ENCODE results near the gene PCYT1A. TPM values are rescaled to one million over a fixed set of nuclear protein-coding genes. Genes with fewer than 3 reads are reported as not detected.
"Not testable (repeated sequence)": the region's sequence is repeated elsewhere in the genome, so short reads cannot be mapped to it uniquely, and the experiment has no call there.

Gene PCYT1A
- total RNA-seq, 1 donor, result 86.1 TPM

- DNase-seq (ENCODE audit: insufficient read length, low spot score, missing footprints), result no peak
- Histone ChIP-seq H3K36me3 (ENCODE audit: insufficient read depth, low read length) (no peaks in the 10 kb centered on the region), H3K4me2 (ENCODE audit: insufficient read depth, low read length) (no peak within 1 kb of the TSS), H3K4me3 (ENCODE audit: insufficient read depth, low read length) (no peak within 1 kb of the TSS), H3K27me3 (ENCODE audit: insufficient read depth, low read length) (peaks cover 9% of the 10 kb centered on the region), H3K4me1 (ENCODE audit: insufficient read depth, low read length) (peaks cover 2% of the 10 kb centered on the region), H4K20me1 (ENCODE audit: insufficient read depth, low read length) (no peaks in the 10 kb centered on the region), H3K27ac (ENCODE audit: low read depth, low read length) (no peak within 1 kb of the TSS), H2AFZ (ENCODE audit: low read length) (no peak within 1 kb of the TSS), H3K9me3 (ENCODE audit: low read depth, low read length) (no peaks in the 10 kb centered on the region), H3K79me2 (ENCODE audit: insufficient read depth, low read length) (no peaks in the 10 kb centered on the region)
- TF ChIP-seq CTCF (IDR thresholded peaks at IDR 0.05; ENCODE audit: extremely low read depth, low read depth, low read length), result no peak
Observed at GRCh38 chr3:196210673-196211556, 76.6 kb downstream of the PCYT1A start, which contains the start of gene ZDHHC19. TSS of gene ZDHHC19 (minus strand) at chr3:196211400. CDS start at chr3:196211315, 85 bp downstream.

- H2AFZ ChIP-seq (ENCODE audit: low read length); H4K20me1 ChIP-seq (ENCODE audit: insufficient read depth, low read length); H3K4me2 ChIP-seq (ENCODE audit: insufficient read depth, low read length); H3K4me1 ChIP-seq (ENCODE audit: insufficient read depth, low read length); H3K4me3 ChIP-seq (ENCODE audit: insufficient read depth, low read length); DNase-seq (ENCODE audit: insufficient read length, low spot score, missing footprints); H3K9me3 ChIP-seq (ENCODE audit: low read depth, low read length); H3K79me2 ChIP-seq (ENCODE audit: insufficient read depth, low read length); H3K36me3 ChIP-seq (ENCODE audit: insufficient read depth, low read length); H3K27me3 ChIP-seq (ENCODE audit: insufficient read depth, low read length); H3K27ac ChIP-seq (ENCODE audit: low read depth, low read length): not testable (repeated sequence)
Observed at GRCh38 chr3:196209944-196210672, 77.4 kb downstream of the PCYT1A start.

GRCh38 chr3:196208942-196209695 lies 78.4 kb downstream of the PCYT1A start:
- Histone ChIP-seq H3K4me2 (ENCODE audit: insufficient read depth, low read length) (no peak overlapping the region), H3K36me3 (ENCODE audit: insufficient read depth, low read length) (no peaks in the 10 kb centered on the region), H3K9me3 (ENCODE audit: low read depth, low read length) (no peaks in the 10 kb centered on the region), H3K4me1 (ENCODE audit: insufficient read depth, low read length) (peaks cover 2% of the 10 kb centered on the region), H3K4me3 (ENCODE audit: insufficient read depth, low read length) (no peak overlapping the region), H3K27ac (ENCODE audit: low read depth, low read length) (no peak overlapping the region), H3K27me3 (ENCODE audit: insufficient read depth, low read length) (peaks cover 9% of the 10 kb centered on the region), H2AFZ (ENCODE audit: low read length) (no peak overlapping the region), H3K79me2 (ENCODE audit: insufficient read depth, low read length) (no peaks in the 10 kb centered on the region), H4K20me1 (ENCODE audit: insufficient read depth, low read length) (no peaks in the 10 kb centered on the region)
- DNase-seq (ENCODE audit: insufficient read length, low spot score, missing footprints), result no peak
- TF ChIP-seq CTCF (IDR thresholded peaks at IDR 0.05; ENCODE audit: extremely low read depth, low read depth, low read length), result no peak

GRCh38 chr3:196207833-196208607 lies 79.5 kb downstream of the PCYT1A start:
- no peak overlapping the region for H3K27ac ChIP-seq (ENCODE audit: low read depth, low read length)
- H3K4me2 ChIP-seq (ENCODE audit: insufficient read depth, low read length), result peak overlapping the region; percentile 74
- peak overlapping the region; percentile 57 for H3K4me3 ChIP-seq (ENCODE audit: insufficient read depth, low read length)
- H3K36me3 ChIP-seq (ENCODE audit: insufficient read depth, low read length), result no peaks in the 10 kb centered on the region
- TF ChIP-seq CTCF (IDR thresholded peaks at IDR 0.05; ENCODE audit: extremely low read depth, low read depth, low read length), result no peak
- peak overlapping the region; percentile 56 for H2AFZ ChIP-seq (ENCODE audit: low read length)
- peaks cover 15% of the 10 kb centered on the region for H3K27me3 ChIP-seq (ENCODE audit: insufficient read depth, low read length)
- no peaks in the 10 kb centered on the region for H4K20me1 ChIP-seq (ENCODE audit: insufficient read depth, low read length)
- H3K4me1 ChIP-seq (ENCODE audit: insufficient read depth, low read length), result peaks cover 2% of the 10 kb centered on the region
- no peak for DNase-seq (ENCODE audit: insufficient read length, low spot score, missing footprints)
- no peaks in the 10 kb centered on the region for H3K9me3 ChIP-seq (ENCODE audit: low read depth, low read length)
- no peaks in the 10 kb centered on the region for H3K79me2 ChIP-seq (ENCODE audit: insufficient read depth, low read length)

All from osteoblast (primary cell).